Omental fat pad (tissue), 4 donors: ENCODE data around the gene APRT. TPM values are rescaled to one million over a fixed set of nuclear protein-coding genes. Genes with fewer than 3 reads are reported as not detected.
"Not testable (repeated sequence)": the region's sequence is repeated elsewhere in the genome, so short reads cannot be mapped to it uniquely, and the experiment has no call there.

ENCODE experiments used
- ATAC-seq: fragments of 150-250 bp; one replicate; pipeline ENCODE4 v1.9.1; 2016; ENCODE audit warnings: mild to moderate bottlenecking, moderate library complexity; ENCODE audit not compliant: low FRiP score
- DNase-seq: peaks from one replicate; pipeline ENCODE4 v3.0.0-alpha.2; 2019; ENCODE audit warnings: low spot score
- total RNA-seq, 4 donors: library from RNA; depleted of rRNA; stranded (reverse); fragments of >200 nt; gene quantifications; one replicate each; pipeline ENCODE4 v1.1.0, GENCODE V29; 2016
- TF ChIP-seq, protein P1 (sequence below), 3 donors: fragments of 450-650 bp; IDR thresholded peaks; one replicate each; pipeline ENCODE4 v1.5.1; 2016 to 2017; ENCODE audit warnings: antibody characterized with exemption in 3 of 3, mild to moderate bottlenecking in 3 of 3, moderate library complexity in 2 of 3

APRT gene
- total RNA-seq, 4 donors from 2014 or later = 94.4 to 127 (median 115) TPM

DNA sequence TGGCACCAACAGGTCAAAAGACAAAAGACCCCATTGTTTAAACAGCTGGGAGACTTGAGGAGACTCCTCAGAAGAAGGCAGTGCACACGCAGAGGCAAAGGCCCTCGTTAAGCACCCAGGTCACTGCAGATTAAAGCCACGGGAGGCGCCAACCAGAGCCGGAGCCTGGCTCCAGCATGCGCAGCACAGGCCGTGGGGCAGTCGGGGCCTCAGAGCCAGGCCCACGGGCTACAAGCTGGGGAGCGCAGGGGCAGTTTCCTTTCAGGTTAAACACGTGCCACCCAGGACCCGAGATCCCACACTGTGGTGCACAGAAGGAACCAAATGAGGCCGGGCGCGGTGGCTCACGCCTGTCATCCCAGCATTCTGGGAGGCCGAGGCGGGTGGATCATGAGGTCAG lies 35.9 kb downstream of the APRT start:
- DNase-seq (no peak), ATAC-seq (no peak)
- TF ChIP-seq, protein P1, sequence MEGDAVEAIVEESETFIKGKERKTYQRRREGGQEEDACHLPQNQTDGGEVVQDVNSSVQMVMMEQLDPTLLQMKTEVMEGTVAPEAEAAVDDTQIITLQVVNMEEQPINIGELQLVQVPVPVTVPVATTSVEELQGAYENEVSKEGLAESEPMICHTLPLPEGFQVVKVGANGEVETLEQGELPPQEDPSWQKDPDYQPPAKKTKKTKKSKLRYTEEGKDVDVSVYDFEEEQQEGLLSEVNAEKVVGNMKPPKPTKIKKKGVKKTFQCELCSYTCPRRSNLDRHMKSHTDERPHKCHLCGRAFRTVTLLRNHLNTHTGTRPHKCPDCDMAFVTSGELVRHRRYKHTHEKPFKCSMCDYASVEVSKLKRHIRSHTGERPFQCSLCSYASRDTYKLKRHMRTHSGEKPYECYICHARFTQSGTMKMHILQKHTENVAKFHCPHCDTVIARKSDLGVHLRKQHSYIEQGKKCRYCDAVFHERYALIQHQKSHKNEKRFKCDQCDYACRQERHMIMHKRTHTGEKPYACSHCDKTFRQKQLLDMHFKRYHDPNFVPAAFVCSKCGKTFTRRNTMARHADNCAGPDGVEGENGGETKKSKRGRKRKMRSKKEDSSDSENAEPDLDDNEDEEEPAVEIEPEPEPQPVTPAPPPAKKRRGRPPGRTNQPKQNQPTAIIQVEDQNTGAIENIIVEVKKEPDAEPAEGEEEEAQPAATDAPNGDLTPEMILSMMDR (IDR thresholded peaks at IDR 0.05) = no peak

DNA sequence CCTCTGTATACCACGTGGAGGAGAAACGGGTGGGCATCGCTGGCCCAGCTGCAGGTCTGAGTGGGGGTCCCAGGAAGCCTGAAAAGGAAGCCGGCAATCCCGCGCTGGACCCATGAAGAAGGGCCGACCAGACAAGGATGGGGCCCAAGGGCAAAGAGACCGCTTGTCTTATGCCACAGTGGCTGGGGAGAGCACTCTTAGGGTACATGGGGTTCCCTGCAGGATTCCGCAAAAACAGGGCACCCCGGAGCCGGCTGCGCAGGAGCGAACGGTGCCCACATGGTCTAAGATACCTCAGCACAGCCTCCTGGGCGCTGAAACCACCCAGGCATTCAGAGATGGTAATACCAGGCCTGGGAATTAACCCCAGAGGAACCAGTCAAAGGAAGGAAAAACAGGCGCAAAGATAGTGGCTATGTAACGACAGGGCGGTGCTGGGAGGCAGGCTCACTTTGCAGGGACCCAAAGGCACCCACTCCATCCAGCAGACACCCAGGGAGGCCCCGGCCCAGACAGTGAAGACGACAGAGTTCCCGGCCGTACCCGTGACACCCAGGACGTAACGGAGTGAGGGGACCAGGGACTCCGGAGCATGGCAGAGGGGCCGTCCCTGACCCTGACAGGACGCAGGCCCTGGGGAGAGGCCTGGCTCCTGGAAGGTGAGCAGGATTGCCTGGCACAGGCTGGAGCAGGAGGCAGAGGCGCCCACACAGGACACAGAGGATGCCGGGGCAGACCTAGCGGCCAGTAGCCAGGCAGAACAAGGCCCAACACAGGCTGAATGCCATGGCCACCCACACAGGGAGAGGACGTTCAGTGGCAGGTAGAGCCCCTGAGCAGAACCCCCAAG lies 37.0 kb downstream of the APRT start:
- TF ChIP-seq, protein P1 (IDR thresholded peaks at IDR 0.05) = no peak
- DNase-seq = no peak
- ATAC-seq = no peak

DNA sequence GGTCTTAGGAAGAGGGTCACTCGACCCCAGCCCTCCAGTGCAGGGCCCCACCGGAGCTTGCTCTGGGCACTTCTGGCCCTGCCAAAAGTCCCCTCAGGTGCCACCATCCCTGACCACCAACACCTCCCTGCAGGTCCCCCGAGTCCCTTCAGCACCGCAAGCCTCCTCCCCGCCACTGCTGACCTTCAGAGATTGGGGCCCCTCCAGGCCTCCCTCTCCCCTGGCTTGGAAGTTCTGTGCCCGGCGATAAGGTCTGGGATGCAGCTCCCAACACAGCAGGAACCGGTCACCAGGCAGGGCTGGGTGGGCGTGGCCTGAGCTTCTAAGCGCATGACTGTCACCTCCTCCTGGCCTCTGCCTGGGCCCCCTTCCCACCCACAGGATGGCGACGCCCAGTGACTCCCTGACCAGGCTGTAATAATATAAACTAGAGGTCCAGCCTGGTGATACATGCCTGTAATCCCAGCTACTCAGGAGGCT lies 37.9 kb downstream of the APRT start:
- no peak for ATAC-seq
- TF ChIP-seq, protein P1 (IDR thresholded peaks at IDR 0.05) = no peak
- no peak for DNase-seq

DNA sequence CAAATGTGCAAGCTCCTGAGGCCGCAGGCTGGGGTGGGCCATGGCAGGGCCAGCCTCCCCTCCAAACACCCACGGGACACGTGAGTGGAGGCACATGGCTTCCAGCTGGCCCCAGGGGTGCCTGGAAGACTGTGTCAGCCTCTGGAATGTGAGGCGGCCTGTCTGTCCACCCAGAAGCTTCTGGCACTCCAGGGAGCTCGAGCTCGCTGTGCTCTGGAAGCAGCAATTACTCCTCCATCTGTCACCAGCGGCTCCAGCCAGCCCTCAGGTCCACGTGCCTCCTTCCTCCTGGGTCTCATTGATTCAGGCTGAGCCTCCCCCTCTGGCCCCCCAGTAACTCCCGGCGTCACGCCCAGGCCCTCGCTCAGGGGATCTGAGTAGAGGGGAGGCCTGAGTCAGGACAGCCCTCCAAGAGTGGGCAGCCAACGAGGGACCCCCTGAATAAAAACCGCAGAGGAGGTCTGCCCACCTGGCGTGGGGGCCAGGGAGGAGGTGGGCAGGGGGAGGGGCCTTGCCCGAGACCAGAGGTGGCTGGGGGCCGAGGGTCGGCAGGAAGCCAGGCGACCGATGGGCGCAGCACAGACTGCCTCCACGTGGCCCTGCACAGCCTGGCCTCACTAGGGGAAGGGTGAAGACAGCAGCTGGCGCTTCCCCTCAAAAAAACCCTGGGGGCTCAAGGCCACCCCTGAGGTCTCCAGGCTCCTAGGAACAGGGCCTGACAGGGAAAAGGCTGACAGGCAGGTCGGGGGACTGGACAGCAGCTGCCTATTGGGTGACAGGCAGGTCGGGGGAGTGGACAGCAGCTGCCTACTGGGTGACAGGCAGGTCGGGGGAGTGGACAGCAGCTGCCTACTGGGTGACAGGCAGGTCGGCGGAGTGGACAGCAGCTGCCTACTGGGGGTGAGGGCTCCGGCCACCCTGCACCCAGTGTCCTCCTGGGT lies 38.6 kb downstream of the APRT start:
- ATAC-seq (no peak), DNase-seq (no peak)
- TF ChIP-seq, protein P1 (IDR thresholded peaks at IDR 0.05) = no peak

DNA sequence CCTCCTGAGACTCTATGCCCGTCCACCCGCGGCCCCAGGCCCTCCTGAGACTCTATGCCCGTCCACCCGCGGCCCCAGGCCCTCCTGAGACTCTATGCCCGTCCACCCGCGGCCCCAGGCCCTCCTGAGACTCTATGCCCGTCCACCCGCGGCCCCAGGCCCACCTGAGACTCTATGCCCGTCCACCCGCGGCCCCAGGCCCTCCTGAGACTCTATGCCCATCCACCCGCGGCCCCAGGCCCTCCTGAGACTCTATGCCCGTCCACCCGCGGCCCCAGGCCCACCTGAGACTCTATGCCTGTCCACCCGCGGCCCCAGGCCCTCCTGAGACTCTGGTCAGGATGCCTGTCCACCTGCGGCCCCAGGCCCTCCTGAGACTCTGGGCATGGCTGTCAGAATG lies 39.9 kb downstream of the APRT start:
- not testable (repeated sequence) for ATAC-seq, DNase-seq

DNA sequence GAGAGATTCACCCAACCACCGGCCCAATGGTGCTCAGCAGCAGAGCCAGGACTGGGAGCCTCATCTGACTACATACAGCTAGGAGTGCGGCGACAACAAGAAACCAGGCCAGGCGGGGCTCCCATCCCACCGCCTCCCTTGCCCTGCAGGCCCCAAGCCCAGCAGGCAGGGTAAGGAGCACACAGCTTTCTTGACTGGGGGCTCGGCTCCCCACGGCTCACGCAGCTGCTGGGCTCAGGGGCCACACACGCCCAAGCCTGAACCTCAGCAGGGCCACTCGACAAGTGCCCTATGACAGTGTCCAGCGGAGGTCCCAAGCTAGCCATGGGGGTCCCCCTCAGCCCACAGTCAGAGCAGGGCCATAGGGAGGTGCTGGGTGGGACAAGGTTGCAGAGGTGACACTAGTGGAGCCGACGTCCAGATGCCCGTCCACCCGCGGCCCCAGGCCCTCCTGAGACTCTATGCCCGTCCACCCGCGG lies 40.4 kb downstream of the APRT start:
- DNase-seq (no peak), ATAC-seq (no peak)
- TF ChIP-seq, protein P1 (IDR thresholded peaks at IDR 0.05) = no peak
